ENCODE measurements around the gene SUSD1.
A peak's percentile ranks its signal among the peaks of the same experiment; 100 is the strongest.

SUSD1 gene

GRCh38 chr9:112035166-112035826 is 139.8 kb downstream of the SUSD1 start:
- no peak for DNase-seq

- no peak for DNase-seq
These were observed 140.9 kb downstream of the SUSD1 start for GRCh38 chr9:112034216-112034611.

GRCh38 chr9:112033237-112034215 is 141.6 kb downstream of the SUSD1 start:
- DNase-seq, result no peak

DNA sequence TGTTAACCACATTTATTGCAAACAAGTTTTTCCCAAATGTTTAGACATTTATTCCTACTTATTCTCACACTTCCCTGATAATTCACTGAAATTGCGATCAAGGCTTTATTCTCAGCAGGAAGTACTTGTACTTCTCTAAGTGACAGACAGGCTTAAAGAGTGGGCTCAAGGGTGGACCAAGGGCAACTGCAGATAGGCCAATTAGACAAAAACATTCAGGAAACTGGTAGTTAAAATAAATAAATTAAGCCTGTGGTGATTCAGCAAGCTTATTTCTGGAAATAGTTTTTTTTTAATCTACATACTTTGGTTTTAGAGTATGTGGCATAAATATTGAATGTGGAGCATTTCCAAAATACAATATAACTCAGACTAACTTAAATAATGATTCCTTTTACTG is 142.4 kb downstream of the SUSD1 start:
- DNase-seq, result no peak

- no peak for DNase-seq
These were observed 143.1 kb downstream of the SUSD1 start for GRCh38 chr9:112032009-112032408.

- no peak for DNase-seq
These were observed 143.7 kb downstream of the SUSD1 start for GRCh38 chr9:112031400-112031799.

DNA sequence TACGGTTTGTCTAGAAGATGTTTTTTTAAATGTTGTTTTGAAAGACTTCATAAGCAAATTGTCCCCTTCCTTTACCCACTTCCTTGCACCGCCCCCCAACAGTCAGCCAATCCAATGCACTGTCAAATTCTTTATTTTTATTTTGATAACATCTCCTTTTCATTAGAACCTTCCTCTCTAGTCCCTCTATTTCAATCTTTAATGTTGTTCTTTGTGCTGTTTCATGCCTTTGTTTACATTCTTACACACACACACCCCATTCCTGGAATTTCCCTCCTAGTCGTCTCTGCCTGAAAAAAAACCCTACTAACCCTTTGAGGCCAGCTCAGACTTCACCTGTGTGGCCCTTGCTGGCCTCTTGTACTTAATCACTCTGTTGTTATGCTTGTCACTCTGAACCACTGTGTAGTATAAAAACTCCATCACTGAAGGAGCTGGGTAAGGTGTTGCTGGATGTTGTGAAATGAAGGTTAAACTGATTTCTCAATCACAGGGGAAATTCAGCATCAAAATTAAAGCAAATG is 145.1 kb downstream of the SUSD1 start:
- DNase-seq, result no peak

DNA sequence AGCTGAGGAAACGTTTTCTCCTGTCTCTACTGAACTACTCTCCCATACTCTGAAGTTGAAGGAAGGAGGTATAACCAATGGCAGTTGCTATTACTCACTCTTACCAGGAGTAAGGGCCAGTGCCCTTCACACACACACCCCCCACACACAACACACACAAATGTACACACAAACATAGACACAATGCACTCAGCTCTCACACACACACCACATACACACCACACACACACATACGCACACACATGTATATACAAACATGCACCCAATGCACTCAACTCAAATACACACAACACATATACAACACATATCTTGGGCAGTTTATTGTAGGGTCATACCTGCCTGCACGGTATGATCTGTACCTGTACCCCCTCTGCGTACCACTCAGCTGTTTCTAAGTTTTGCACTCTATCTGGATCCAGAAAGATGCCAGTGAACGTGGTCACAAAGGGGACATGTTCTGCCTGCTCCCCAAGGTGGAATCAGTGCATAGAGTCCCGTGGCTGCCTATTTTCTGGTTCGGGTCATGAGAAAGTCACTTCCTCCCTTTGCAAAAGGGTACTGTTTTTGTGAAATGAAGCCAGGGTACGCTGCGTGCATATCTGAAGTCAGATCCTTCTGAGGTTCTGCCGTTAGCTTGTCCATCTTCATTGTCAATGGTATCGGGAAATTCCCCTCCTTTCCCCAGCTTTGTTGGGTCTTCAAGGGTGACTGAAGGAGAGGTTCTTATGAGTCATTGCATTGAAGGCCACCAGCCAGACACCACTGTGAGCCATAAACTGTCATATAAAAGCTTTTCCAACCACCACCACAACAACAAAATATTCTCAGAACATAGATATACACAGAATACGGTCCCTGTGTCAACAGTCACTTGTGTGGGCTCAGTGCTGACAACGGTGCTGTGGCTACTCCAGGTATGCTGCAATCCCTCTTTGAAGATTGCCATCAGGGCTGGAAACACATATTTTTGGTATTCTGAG is 146.6 kb downstream of the SUSD1 start:
- DNase-seq, result peak; percentile 17 to 39

DNA sequence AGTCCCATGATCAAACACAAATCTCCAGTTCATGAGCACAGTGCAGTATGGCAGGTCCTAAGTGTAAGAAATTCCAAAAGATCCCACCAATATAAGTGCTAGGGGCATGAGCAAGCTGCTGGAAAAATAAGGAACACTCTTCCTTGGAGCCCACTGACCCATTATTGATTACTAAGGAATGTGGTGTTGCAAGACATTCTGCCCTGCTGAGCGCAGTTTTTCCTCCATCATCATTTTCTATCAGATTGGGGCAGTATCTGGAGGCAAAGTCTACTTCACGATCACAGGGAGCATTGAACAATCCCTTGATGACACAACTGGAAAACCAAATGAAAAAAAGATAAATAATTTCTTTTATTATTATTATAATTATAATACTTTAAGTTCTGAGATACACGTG is 149.2 kb downstream of the SUSD1 start:
- DNase-seq, result no peak

- no peak for DNase-seq
These were observed 153.4 kb downstream of the SUSD1 start for GRCh38 chr9:112021742-112022141.

DNA sequence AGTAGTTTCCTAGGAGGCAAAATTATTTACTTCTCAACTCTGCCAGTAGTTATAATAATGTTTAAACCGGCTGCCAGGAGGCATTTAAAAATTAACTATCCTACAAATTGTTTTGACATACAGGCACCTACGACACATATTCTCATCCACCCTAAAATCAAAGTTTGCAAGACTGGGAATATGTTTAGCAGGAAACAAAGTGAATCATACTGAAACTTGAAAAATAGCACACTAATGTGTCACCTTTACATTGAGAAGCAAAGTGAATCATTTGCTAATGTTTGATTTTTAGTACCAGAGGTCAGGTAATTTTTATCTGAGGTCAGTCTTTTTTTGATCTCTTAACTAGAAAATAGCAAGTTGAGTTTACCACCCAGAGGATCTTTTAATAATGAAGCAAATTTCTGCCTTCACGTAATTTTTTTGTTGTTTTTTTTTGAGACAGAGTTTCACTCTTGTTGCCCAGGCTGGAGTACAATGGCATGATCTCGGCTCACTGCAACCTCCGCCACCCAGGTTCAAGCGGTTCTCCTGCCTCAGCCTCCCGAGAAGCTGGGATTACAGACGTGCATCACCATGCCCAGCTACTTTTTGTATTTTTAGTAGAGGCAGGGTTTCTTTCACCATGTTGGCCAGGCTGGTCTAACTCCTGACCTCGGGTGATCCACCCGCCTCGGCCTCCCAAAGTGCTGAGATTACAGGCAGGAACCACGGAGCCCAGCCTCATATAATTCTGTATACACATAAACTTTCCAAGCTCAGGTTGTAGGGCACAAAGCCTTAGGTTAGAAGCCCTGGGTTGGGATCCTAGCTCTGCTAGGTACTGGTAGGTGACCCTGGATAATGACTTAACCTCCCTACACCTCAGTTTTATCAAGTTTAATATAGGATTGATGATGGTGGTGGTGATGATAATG is 154.2 kb downstream of the SUSD1 start:
- no peak for DNase-seq

DNA sequence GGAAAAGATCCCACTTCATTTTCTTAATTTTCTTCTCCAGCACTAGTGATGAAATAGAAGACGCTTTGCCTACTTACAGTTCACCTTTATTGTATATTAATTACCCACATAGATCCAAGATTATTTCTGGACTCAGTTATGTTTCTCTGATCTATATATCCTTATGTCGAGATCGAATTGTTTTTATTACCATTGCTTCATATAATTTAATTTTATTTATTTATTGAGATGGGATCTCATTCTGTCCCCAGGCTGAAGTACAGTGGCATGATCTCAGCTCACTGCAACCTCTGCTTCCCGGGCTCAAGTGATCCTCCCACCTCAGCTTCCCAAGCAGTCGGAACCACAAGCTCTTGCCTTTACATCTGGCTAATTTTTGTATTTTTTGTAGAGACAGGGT is 157.2 kb downstream of the SUSD1 start:
- no peak for DNase-seq

- DNase-seq, result no peak
These were observed 159.4 kb downstream of the SUSD1 start for GRCh38 chr9:112015736-112016135.

GRCh38 chr9:112015149-112015548 is 159.9 kb downstream of the SUSD1 start:
- DNase-seq, result no peak

DNA sequence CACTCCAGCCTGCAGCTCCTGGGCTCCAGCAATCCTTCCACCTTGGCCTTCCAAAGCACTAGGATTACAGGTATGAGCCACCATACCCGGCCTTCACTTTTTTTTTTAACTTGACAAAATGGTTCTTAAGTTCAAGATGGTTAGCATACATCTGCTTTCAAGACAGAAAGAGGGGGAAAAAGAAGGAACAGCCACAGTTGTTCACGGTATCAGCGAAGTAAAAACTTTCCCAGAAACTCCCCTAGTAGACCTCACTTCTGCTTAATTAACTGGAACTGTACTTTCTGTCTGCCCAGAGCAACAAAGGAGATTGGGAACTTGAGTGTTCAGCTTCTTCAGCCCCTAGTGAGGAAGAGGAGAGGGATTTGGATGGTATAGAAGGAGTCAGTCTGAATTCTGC is 161.8 kb downstream of the SUSD1 start:
- DNase-seq, result no peak

- DNase-seq, result no peak
These were observed 162.8 kb downstream of the SUSD1 start for GRCh38 chr9:112012026-112012902.

- DNase-seq, result no peak
These were observed 164.0 kb downstream of the SUSD1 start for GRCh38 chr9:112011051-112011620.

GRCh38 chr9:112010537-112010936 is 164.6 kb downstream of the SUSD1 start:
- no peak for DNase-seq

DNA sequence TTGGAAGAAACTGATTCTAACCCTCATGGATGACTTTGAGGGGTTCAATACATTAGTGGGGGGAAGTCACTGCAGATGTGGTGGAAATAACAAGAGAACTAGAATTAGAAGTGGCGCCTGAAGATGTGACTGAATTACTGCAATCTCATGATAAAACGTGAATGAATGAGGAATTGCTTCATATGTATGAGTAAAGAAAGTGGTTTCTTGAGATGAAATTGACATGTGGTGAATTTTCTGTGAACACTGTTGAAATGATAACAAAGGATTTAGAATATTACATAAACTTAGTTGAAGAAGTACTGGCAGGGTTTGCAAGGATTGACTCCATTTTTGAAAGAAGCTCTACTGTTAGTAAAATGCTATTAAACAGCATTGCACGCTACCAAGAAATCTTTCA is 165.4 kb downstream of the SUSD1 start:
- DNase-seq, result no peak

- no peak for DNase-seq
These were observed 167.4 kb downstream of the SUSD1 start for GRCh38 chr9:112007575-112008240.
